Kasumi-1 (cell line): ENCODE measurements around the gene TRIOBP.

Source experiments
- DNase-seq, 2 experiments: peaks; one replicate each; lab custom pipeline; 2025; lab: John Stamatoyannopoulos, UW

TRIOBP gene

GRCh38 chr22:37726241-37726887 is 29.5 kb downstream of the TRIOBP start:
- DNase-seq, result peak; percentile 24

- no peak for DNase-seq
Observed at GRCh38 chr22:37728620-37729019, 31.8 kb downstream of the TRIOBP start.

GRCh38 chr22:37731804-37732471 is 35.1 kb downstream of the TRIOBP start:
- peak; percentile 70 to 71 for DNase-seq

GRCh38 chr22:37732699-37733607 is 36.1 kb downstream of the TRIOBP start:
- DNase-seq, result no peak

DNA sequence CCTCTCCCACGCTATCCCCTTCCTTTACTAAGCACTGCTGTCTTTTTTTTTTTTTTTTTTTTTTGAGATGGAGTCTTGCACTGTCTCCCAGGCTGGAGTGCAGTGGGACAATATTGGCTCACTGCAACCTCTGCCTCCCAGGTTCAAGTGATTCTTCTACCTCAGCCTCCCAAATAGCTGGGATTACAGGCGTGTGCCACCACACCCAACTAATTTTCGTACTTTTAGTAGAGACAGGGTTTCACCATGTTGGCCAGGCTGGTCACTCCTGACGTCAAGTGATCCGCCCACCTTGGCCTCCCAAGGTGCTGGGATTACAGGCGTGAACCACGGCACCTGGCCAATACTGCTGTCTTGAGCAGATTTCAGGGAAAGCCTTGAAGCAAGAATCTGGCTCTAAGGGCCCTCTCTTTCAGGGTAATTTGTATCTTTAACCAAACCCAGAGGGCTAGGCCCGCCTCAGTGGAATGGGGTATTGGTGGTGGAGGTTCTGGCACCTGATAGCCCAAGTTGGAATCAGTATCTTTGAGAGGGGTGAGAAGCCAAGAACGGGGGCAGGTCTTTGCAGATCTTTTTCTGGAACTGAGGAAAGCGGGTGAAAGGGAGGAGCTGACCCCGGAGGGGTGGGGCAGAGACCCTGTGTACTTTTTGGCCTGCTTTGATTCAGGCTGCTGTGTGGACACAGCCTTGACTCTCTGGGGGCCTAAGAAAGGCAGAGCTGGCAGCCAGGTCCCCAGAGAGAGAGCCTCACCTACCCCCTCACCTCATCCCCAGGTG is 37.0 kb downstream of the TRIOBP start:
- no peak for DNase-seq

DNA sequence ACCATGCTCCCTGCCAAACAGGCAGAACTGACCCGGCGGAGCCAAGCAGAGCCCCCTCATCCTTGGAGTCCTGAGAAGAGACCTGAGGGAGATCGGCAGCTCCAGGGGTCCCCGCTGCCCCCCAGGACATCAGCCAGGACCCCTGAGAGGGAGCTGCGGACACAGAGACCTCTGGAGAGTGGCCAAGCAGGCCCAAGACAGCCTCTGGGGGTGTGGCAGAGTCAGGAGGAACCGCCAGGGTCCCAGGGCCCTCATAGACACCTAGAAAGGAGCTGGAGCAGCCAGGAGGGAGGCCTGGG is 37.5 kb downstream of the TRIOBP start:
- DNase-seq, result no peak

GRCh38 chr22:37734964-37735451 is 38.2 kb downstream of the TRIOBP start:
- no peak for DNase-seq

GRCh38 chr22:37739035-37739434 is 42.2 kb downstream of the TRIOBP start:
- DNase-seq, result peak in 1 of 2 experiments; percentile 20

- peak; percentile 96 to 97 for DNase-seq
Observed at GRCh38 chr22:37739611-37740049, 42.8 kb downstream of the TRIOBP start.

- DNase-seq, result no peak
Observed at GRCh38 chr22:37740455-37741311, 43.8 kb downstream of the TRIOBP start.

DNA sequence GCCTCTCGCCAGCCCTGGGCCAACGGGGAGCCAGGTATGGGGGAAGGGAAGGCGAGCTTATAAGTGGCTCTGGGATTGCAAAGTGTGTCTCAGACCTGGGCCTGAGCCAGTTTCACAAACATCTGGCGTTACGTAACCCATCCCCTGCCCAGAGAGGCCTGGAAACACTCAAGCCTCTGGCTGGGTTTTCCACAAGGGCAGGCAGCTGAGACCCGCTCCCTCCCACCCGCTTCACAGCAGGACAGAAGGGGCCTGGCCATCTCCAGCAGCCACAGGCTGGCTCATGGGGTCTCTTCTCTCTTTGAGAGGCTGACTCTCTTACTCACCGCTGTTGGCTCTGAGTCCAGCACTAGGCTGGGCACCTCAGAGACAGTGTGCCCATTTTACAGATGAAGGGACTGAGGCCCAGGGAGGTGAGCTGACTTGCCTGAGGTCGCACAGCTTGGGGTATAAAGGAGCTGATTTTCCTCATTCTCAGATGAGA is 44.5 kb downstream of the TRIOBP start:
- DNase-seq, result peak; percentile 47 to 67

- DNase-seq, result peak; percentile 27 to 64
Observed at GRCh38 chr22:37742376-37743171, 45.7 kb downstream of the TRIOBP start.

DNA sequence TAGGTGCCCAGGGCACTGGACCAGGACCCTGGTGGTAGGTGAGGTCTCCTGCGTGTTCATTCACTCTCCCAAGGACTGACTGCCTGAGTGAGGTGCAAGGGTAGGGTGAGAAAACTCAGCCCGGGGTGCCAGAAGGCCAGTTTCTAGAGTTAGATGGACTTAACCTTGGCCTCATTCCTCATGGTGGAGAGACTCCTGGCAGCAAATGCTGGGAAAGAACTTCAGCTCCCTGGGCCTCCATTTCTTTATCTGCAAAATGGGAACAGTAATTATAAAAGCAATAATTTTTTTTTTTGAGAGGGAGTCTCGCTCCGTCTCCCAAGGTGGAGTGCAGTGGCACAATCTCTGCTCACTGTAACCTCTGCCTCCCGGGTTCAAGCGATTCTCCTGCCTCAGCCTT is 47.7 kb downstream of the TRIOBP start:
- no peak for DNase-seq

GRCh38 chr22:37745548-37746365 is 48.9 kb downstream of the TRIOBP start:
- peak; percentile 72 to 81 for DNase-seq

GRCh38 chr22:37746366-37747079 is 49.7 kb downstream of the TRIOBP start:
- no peak for DNase-seq

GRCh38 chr22:37747080-37747714 is 50.3 kb downstream of the TRIOBP start:
- DNase-seq, result no peak

DNA sequence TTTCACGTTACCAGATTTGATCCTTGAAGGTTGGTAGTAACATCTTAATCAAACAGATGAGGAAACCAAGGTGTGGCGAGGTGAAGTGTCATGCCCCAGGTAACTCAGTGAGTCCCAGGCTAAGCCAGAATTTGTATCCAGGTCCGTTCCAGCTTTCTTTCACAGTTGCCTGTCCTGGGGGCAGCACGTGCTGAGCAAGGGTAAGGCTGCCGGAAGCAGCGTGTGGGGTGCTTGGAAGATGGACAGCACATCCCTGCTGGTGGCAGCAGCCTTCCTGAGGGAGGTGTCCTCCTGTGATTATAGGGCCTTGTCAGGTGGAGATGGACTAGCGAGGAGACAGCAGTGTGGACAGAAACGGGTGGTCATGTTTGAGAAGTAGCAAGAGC is 50.9 kb downstream of the TRIOBP start:
- no peak for DNase-seq

DNA sequence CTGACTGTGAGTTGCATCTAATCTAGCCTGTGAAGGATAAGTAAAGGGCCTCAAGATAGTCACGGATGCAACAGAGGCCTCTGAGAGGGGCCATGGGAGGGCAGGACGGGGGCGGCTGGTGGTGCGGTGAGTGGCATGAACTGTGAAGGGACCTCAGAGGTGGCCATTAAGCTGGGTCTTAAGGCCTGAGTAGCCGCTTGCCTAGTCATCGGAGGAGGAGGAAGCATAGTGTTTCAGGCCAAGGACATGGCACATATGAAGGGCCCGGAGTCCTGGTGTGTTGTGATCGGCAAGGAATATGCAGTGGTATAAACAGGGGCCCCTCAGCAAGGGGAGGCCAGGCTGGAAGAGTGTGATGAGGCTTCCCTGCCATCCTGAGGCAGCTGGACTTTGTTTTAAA is 51.8 kb downstream of the TRIOBP start:
- no peak for DNase-seq
